ENCODE measurements around the gene RBM20. TPM values are rescaled to one million over a fixed set of nuclear protein-coding genes. Genes with fewer than 3 reads are reported as not detected.
A peak's percentile ranks its signal among the peaks of the same experiment; 100 is the strongest.
"Not testable (repeated sequence)": the region's sequence is repeated elsewhere in the genome, so short reads cannot be mapped to it uniquely, and the experiment has no call there.

Gene RBM20
- total RNA-seq, 4 donors from 2014 or later: 7.4 to 18.4 (median 10.2) TPM

DNA sequence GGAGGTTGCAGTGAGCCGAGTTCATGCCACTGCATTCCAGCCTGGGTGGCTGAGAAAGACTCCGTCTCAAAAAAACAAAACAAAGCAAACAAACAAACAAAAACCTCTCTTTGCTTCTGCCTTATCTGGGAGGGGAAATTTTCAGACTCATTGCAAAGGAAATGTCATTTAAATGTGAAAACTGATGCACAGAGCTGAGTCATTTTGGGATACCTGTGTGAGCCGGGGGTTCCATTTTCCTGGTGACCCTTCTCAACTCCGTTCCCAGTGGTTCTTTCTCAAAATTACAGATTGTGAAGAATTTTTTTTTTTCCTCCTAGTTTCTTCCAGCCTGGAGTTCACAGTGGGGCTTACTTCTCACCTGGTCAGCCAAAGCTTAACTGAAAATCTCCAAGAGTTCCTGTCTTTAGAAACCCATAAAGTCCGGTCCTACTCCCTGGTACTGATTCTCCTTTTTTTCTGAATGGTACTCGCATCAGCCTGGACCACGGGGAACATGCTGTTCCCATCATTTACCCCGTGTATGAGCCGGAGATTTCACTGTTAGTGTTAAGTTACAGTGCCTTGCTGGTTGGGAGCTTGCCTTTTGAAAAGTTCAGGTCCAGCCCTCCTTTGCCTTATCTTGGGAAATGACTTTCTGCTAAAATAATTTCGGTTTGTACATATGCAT is 56.9 kb downstream of the RBM20 start:
- TF ChIP-seq POLR2A (IDR thresholded peaks at IDR 0.05): peak in 1 of 2 donors; percentile 16
- TF ChIP-seq, protein P1, sequence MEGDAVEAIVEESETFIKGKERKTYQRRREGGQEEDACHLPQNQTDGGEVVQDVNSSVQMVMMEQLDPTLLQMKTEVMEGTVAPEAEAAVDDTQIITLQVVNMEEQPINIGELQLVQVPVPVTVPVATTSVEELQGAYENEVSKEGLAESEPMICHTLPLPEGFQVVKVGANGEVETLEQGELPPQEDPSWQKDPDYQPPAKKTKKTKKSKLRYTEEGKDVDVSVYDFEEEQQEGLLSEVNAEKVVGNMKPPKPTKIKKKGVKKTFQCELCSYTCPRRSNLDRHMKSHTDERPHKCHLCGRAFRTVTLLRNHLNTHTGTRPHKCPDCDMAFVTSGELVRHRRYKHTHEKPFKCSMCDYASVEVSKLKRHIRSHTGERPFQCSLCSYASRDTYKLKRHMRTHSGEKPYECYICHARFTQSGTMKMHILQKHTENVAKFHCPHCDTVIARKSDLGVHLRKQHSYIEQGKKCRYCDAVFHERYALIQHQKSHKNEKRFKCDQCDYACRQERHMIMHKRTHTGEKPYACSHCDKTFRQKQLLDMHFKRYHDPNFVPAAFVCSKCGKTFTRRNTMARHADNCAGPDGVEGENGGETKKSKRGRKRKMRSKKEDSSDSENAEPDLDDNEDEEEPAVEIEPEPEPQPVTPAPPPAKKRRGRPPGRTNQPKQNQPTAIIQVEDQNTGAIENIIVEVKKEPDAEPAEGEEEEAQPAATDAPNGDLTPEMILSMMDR (IDR thresholded peaks at IDR 0.05 in 4 of 5, conservative IDR thresholded peaks at IDR 0.05 in 1 of 5): no peak
- DNase-seq: peak; percentile 54 to 77
- Histone ChIP-seq H3K4me3 (no peak overlapping the region), H3K27me3 (no peaks in the 10 kb centered on the region), H3K9me3 (no peaks in the 10 kb centered on the region), H3K4me1 (peaks cover 46 to 59% of the 10 kb centered on the region in 2 donors), H3K27ac (peak overlapping the region; percentile 86 to 94 (median 88)), H3K36me3 (no peaks in the 10 kb centered on the region)
- intact Hi-C loops (cut with DNase I; ENCODE audit: low total_unique reads): no loop called here
- in situ Hi-C loops (cut with MboI; ENCODE audit: low sequenced_read_pairs in 4 of 4): no loop called here
- peak; percentile 62 to 71 for ATAC-seq

DNA sequence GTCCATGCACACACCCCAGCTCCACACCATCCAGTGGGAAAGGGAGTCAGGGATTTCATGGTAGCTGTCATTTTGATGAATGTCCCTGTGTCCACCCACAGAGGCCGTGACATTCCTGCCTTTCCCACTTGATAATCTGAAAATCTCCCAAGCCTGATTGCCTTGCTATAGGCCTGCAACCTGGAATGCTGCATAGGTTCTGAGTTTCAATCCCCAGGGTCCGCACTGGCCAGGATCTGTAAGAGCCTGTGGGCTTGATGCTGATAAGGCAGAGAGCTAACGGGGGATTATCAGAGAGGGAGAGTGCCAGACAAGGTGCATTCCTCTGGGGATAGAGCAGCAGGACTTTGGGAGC is 57.5 kb downstream of the RBM20 start:
- H3K9me3 ChIP-seq: no peaks in the 10 kb centered on the region
- ATAC-seq (no peak), DNase-seq (no peak)
- peak overlapping the region; percentile 86 to 94 (median 88) for H3K27ac ChIP-seq
- H3K4me3 ChIP-seq: no peak overlapping the region
- intact Hi-C loops (cut with DNase I; ENCODE audit: low total_unique reads): no loop called here
- H3K27me3 ChIP-seq: no peaks in the 10 kb centered on the region
- H3K4me1 ChIP-seq: peaks cover 42 to 58% of the 10 kb centered on the region in 2 donors
- in situ Hi-C loops (cut with MboI; ENCODE audit: low sequenced_read_pairs in 4 of 4): no loop called here
- TF ChIP-seq POLR2A (IDR thresholded peaks at IDR 0.05): no peak
- H3K36me3 ChIP-seq: no peaks in the 10 kb centered on the region

DNA sequence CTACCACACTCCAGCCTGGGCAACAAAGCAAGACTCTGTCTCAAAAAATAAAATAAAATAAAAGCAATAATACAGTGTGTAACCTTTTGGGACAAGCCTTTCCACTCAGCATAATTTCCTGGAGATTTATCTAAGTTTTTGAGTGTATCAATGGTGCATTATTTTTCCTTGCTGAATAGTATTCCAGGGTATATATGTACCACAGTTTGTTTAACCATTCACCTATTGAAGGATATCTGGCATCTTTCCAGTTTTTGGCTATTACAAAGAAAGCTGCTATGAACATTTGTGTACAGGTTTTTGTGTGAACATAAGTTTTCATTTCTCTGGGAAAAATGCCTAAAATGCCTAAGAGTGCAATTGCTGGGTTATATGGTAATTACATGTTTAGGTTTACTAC is 59.9 kb downstream of the RBM20 start:
- intact Hi-C loops (cut with DNase I; ENCODE audit: low total_unique reads) (no loop called here), in situ Hi-C loops (cut with MboI; ENCODE audit: low sequenced_read_pairs in 4 of 4) (no loop called here)
- Histone ChIP-seq H3K27me3 (no peaks in the 10 kb centered on the region), H3K4me3 (no peak overlapping the region), H3K27ac (peak overlapping the region in 1 of 4 donors; percentile 90), H3K36me3 (no peaks in the 10 kb centered on the region), H3K4me1 (peaks cover 54 to 59% of the 10 kb centered on the region in 2 donors), H3K9me3 (no peaks in the 10 kb centered on the region)
- TF ChIP-seq POLR2A (IDR thresholded peaks at IDR 0.05): no peak
- TF ChIP-seq, protein P1 (IDR thresholded peaks at IDR 0.05 in 4 of 5, conservative IDR thresholded peaks at IDR 0.05 in 1 of 5): no peak
- DNase-seq (no peak), ATAC-seq (no peak)

DNA sequence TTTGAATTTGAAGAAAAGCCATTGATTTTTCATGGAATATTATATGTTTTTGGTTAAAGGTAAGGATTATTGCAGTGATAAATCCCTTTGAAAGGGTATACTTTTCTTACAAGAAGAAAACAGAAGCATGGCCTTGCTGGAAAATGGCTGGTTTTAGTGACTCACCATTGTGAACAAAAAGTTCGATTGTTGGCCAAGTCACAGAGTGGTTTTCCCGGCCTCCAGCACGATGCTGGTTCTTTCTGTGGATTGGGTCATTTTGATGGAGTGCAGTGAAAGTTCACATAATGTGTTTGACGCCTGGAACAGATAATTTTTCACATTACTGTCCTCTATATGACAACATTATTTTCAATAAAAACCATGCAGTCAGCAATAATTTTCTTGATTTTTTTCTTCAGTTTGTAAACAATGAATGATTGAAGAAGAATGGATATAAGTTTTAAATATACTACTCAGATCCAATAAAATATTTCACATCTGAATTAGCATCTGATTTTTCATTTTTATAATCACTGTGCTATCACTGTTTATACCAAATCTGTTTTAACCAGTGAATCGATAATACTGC is 60.9 kb downstream of the RBM20 start:
- no peaks in the 10 kb centered on the region for H3K36me3 ChIP-seq
- peak overlapping the region in 1 of 4 donors; percentile 11 for H3K27ac ChIP-seq
- intact Hi-C loops (cut with DNase I; ENCODE audit: low total_unique reads): no loop called here
- peaks cover 54 to 59% of the 10 kb centered on the region in 2 donors for H3K4me1 ChIP-seq
- TF ChIP-seq, protein P1 (IDR thresholded peaks at IDR 0.05 in 4 of 5, conservative IDR thresholded peaks at IDR 0.05 in 1 of 5): no peak
- TF ChIP-seq POLR2A (IDR thresholded peaks at IDR 0.05): no peak
- no peak overlapping the region for H3K4me3 ChIP-seq
- H3K9me3 ChIP-seq: no peaks in the 10 kb centered on the region
- no peak for ATAC-seq
- DNase-seq: no peak
- no peaks in the 10 kb centered on the region for H3K27me3 ChIP-seq
- in situ Hi-C loops (cut with MboI; ENCODE audit: low sequenced_read_pairs in 4 of 4): no loop called here

DNA sequence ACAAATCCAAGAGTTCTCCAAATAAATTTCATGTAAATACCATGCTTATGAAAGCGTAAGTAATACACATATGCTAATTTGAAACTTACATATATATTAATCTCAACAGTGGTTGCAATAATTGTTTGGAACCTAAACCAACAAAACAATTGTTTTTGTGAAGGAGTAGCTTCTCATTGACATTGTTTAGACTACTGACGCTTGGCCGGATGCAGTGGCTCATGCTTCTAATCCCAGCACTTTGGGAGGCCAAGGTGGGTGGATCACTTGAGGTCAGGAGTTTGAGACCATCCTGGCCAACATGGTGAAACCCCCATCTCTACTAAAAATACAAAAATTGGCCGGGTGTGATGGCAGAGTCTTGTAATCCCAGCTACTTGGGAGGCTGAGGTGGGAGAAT is 61.5 kb downstream of the RBM20 start:
- H3K27me3 ChIP-seq; DNase-seq; H3K36me3 ChIP-seq; intact Hi-C loops (cut with DNase I; ENCODE audit: low total_unique reads); H3K9me3 ChIP-seq; in situ Hi-C loops (cut with MboI; ENCODE audit: low sequenced_read_pairs in 4 of 4); ATAC-seq; H3K4me3 ChIP-seq: not testable (repeated sequence)
- H3K4me1 ChIP-seq: peaks cover 54 to 59% of the 10 kb centered on the region in 2 donors
- peak overlapping the region in 1 of 4 donors; percentile 83 for H3K27ac ChIP-seq
